Heart left ventricle (tissue), 16 donors: Measurements from ENCODE around the gene ALDH9A1. TPM values are rescaled to one million over a fixed set of nuclear protein-coding genes. Genes with fewer than 3 reads are reported as not detected.

Source experiments
- ATAC-seq, 4 donors: fragments of 200-7000 bp; cut with Tn5 transposase; one replicate each; pipeline ENCODE4 v1.9.1; 2020 to 2022; ENCODE audit warnings: moderate library complexity in 4 of 4, mild to moderate bottlenecking in 3 of 4, moderate number of reproducible peaks in 1 of 4
- DNase-seq, 5 donors: peaks; one replicate each; pipeline ENCODE4 v3.0.0-alpha.2; 2020
- H3K27ac ChIP-seq, 12 donors: fragments of 200-600 bp; sonication (generic) in 4 of 12; one replicate each; pipeline versions ENCODE4 v1.5.0 to v1.8.0; 2016 to 2022; ENCODE audit warnings: mild to moderate bottlenecking in 2 of 12
- H3K27me3 ChIP-seq, 9 donors: fragments of 200-600 bp; sonication (generic) in 2 of 9; one replicate each; pipeline versions ENCODE4 v1.5.1 to v1.8.0; 2016 to 2022; ENCODE audit warnings: mild to moderate bottlenecking in 3 of 9
- H3K36me3 ChIP-seq, 9 donors: fragments of 200-600 bp; sonication (generic) in 2 of 9; one replicate each; pipeline versions ENCODE4 v1.5.0 to v1.8.0; 2018 to 2022; ENCODE audit warnings: mild to moderate bottlenecking in 2 of 9
- H3K4me1 ChIP-seq, 12 donors: fragments of 200-600 bp; sonication (generic) in 4 of 12; one replicate each; pipeline versions ENCODE4 v1.5.0 to v1.8.0; 2016 to 2022; ENCODE audit warnings: mild to moderate bottlenecking in 3 of 12
- H3K4me3 ChIP-seq, 12 donors: fragments of 200-600 bp; sonication (generic) in 4 of 12; one replicate each; pipeline versions ENCODE4 v1.5.0 to v1.8.0; 2017 to 2022; ENCODE audit warnings: mild to moderate bottlenecking in 9 of 12, moderate library complexity in 4 of 12
- H3K9me3 ChIP-seq, 12 donors: fragments of 200-600 bp; sonication (generic) in 4 of 12; one replicate each; pipeline versions ENCODE4 v1.5.0 to v1.8.0; 2016 to 2022; ENCODE audit warnings: mild to moderate bottlenecking in 1 of 12
- POLR2A ChIP-seq, 2 donors: fragments of 450-650 bp; IDR thresholded peaks; one replicate each; pipeline ENCODE4 v1.6.1; 2017; ENCODE audit warnings: antibody characterized with exemption in 2 of 2, mild to moderate bottlenecking in 2 of 2, moderate library complexity in 2 of 2
- WGBS, 4 donors: extraction: QIAGEN DNeasy Blood & Tissue Kit in 2 of 4; methylation state at CpG; one replicate each; pipeline versions ENCODE4 v1.1.5 to v1.1.7; 2013 to 2018; 5-methylcytosine and 5-hydroxymethylcytosine counted together
- intact Hi-C, 10 donors: fragments of 100-400 bp; cut with DNase I; formaldehyde crosslinking; loops; one replicate each; pipeline versions ENCODE4 v1.11.1 to v1.14.2; 2022
- polyA plus RNA-seq, 2 donors: library from polyadenylated mRNA; stranded (reverse); fragments of 200-250 nt; gene quantifications; one replicate each; pipeline ENCODE4 v1.2.3, GENCODE V29; 2013
- total RNA-seq, 9 donors: library from RNA; depleted of rRNA in 2 of 9; stranded (reverse); fragments of >200 nt in 2 of 9; fragmentation: NEBNext Ultra II Directional in 3 of 9; extraction: Animal tissue kit (Norgen Biotek cat#: 25700) in 3 of 9; gene quantifications; one replicate each; pipeline versions ENCODE4 v1.1.0 to v1.2.4, GENCODE V29; 2016 to 2023
- TF ChIP-seq, protein P1 (sequence below), 12 donors: fragments of 200-600 bp; sonication (generic) in 4 of 12; IDR thresholded peaks; one replicate each; pipeline versions ENCODE4 v1.5.0 to v1.8.0; 2018 to 2022; ENCODE audit warnings: antibody characterized with exemption in 12 of 12, mild to moderate bottlenecking in 5 of 12
- donor health status: ischemic (EF 13 %, LVEDD 7.1; RV severe dilation, severe dysfunction).
- donor health status: healthy with polysubstance abuse.
- donor health status: DM: no; HTN: yes; CAD: no.
- donor health status: DM: no; HTN: no; CAD: no.
- donor health status: ischemic (EF 25% LVEDD 6.9; RV normal size, moderate dysfunction).
- donor health status: ischemic (EF 25% LVEDD 5.7; RV mildly dilated, moderate dysfunction).
- donor health status: healthy.
- donor health status: DM: yes; HTN: yes; CAD: no.
- donor health status: ischemic (EF 35%, LVEDD 5.7; RV mildly dilated, moderate dysfunction).
- donor health status: nonischemic (EF 11% LVEDD 7.7; RV severe dilation, severe dysfunction).
- donor health status: DM: yes; HTN: yes; CAD: no.
- donor health status: PGD.
- donor health status: ischemic (EF 29% LVEDD 5.4; RV normal size, mild dysfunction).
- donor health status: nonischemic (EF 23%, LVEDD 6.1; RV moderate dilation, normal function).

ALDH9A1 gene
- total and polyA plus RNA-seq, 11 donors = 21.6 to 77.0 (median 65.7) TPM

DNA sequence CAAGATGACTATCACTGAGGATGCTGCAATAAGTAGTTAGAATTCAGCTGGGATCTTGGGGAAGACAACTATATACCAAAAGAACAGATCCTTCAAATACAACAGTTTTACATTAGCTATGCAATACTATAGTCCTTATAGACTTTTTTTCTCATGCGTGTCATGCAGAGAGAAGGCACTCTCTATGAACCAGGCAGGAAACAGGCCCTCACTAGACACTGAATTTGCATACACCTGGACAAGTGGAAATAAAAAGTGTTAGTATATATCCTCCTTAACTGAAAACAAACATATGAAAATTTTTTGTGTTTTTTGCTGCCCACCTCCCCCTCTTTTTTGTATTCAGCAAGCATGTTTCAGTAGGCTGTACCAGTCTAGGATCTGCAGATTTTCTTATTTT is 40.4 kb upstream of the ALDH9A1 start:
- DNase-seq = no peak
- 90 to 97% (median 95%) methylated on average over 1 of the region's 1 CpG for WGBS, 4 donors
- Histone ChIP-seq H3K27me3 (no peaks in the 10 kb centered on the region), H3K27ac (no peak overlapping the region), H3K4me1 (peaks cover 0 to 12% (median 4%) of the 10 kb centered on the region in 12 donors), H3K36me3 (peaks cover 0 to 76% (median 61%) of the 10 kb centered on the region in 9 donors), H3K4me3 (no peak overlapping the region), H3K9me3 (peaks cover 0 to 7% (median 0%) of the 10 kb centered on the region in 12 donors)
- TF ChIP-seq, protein P1, sequence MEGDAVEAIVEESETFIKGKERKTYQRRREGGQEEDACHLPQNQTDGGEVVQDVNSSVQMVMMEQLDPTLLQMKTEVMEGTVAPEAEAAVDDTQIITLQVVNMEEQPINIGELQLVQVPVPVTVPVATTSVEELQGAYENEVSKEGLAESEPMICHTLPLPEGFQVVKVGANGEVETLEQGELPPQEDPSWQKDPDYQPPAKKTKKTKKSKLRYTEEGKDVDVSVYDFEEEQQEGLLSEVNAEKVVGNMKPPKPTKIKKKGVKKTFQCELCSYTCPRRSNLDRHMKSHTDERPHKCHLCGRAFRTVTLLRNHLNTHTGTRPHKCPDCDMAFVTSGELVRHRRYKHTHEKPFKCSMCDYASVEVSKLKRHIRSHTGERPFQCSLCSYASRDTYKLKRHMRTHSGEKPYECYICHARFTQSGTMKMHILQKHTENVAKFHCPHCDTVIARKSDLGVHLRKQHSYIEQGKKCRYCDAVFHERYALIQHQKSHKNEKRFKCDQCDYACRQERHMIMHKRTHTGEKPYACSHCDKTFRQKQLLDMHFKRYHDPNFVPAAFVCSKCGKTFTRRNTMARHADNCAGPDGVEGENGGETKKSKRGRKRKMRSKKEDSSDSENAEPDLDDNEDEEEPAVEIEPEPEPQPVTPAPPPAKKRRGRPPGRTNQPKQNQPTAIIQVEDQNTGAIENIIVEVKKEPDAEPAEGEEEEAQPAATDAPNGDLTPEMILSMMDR (IDR thresholded peaks at IDR 0.05) = no peak
- TF ChIP-seq POLR2A (IDR thresholded peaks at IDR 0.05) = no peak
- no peak for ATAC-seq
- intact Hi-C loops = no loop called here

DNA sequence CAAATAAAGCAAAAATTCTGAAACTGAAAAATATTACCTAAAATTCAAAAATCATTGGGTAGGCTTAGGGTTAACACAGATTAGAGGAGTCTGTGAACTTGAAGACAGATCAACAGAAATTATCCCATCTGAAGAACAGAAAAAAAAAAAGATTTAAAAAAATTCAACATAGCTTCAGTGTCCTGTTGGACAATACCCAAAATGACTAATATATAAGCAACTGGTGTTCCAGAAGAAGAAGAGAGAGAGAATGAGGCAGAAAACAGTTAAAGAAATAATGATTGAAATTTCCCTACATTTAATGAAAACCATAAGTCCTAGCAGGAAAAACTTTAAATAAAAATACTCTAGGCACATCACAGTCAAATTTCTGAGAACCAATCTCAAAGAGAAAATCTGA is 38.8 kb upstream of the ALDH9A1 start:
- peaks cover 0 to 7% (median 0%) of the 10 kb centered on the region in 12 donors for H3K9me3 ChIP-seq
- DNase-seq (no peak), ATAC-seq (no peak)
- H3K4me1 ChIP-seq = peaks cover 0 to 12% (median 4%) of the 10 kb centered on the region in 12 donors
- peaks cover 0 to 75% (median 58%) of the 10 kb centered on the region in 9 donors for H3K36me3 ChIP-seq
- TF ChIP-seq, protein P1 (IDR thresholded peaks at IDR 0.05) = no peak
- TF ChIP-seq POLR2A (IDR thresholded peaks at IDR 0.05) = no peak
- no peak overlapping the region for H3K4me3 ChIP-seq
- intact Hi-C loops = no loop called here
- H3K27ac ChIP-seq = no peak overlapping the region
- no peaks in the 10 kb centered on the region for H3K27me3 ChIP-seq

DNA sequence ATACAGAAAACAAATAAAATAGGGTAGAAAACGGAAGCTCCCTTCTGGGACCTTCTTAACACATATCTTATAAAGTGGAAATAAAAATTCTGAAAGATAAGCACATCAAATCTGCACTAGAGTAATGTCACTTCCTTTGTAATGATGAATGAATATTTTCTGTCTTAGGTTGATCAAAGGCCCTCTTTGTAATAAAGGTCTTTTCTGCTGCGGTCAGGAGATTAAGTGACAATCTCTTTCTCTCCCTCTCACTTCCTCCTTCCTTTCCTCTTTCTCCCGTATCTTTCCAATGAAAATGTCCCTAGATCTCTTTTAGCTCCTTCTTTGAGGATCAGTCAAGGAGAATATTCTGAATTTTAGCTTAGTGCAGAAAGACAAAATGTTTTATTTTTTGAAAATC is 36.5 kb upstream of the ALDH9A1 start:
- peaks cover 0 to 63% (median 45%) of the 10 kb centered on the region in 9 donors for H3K36me3 ChIP-seq
- H3K4me1 ChIP-seq = peaks cover 0 to 12% (median 4%) of the 10 kb centered on the region in 12 donors
- no peak overlapping the region for H3K27ac ChIP-seq
- intact Hi-C loops = no loop called here
- DNase-seq = no peak
- peaks cover 0 to 7% (median 0%) of the 10 kb centered on the region in 12 donors for H3K9me3 ChIP-seq
- 83 to 87% (median 85%) methylated on average over 3 of the region's 3 CpGs for WGBS, 4 donors
- no peak overlapping the region for H3K4me3 ChIP-seq
- TF ChIP-seq POLR2A (IDR thresholded peaks at IDR 0.05) = no peak
- TF ChIP-seq, protein P1 (IDR thresholded peaks at IDR 0.05) = no peak
- H3K27me3 ChIP-seq = no peaks in the 10 kb centered on the region
- ATAC-seq = no peak

DNA sequence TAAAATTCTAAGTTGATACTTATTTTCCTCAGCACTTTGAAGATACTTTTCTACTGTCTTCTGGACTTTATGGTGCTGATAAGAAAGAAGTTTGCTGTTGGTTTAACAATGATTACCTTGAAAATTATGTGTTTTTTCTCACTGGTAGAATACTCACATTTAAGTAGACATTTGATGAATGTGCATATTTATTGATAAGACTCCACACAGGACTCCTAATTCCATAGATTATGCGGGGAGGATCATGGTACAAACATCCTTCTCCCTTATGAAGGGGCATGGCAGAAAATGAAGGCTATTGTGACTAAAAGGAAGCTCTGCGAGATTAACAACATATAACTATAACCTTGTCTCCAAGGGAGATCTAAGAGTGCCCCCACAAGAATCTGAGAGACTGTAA is 28.5 kb upstream of the ALDH9A1 start:
- no peak for DNase-seq
- Histone ChIP-seq H3K4me3 (no peak overlapping the region), H3K27me3 (no peaks in the 10 kb centered on the region), H3K36me3 (peaks cover 0 to 55% (median 45%) of the 10 kb centered on the region in 9 donors), H3K9me3 (no peaks in the 10 kb centered on the region), H3K4me1 (no peaks in the 10 kb centered on the region), H3K27ac (no peak overlapping the region)
- no peak for TF ChIP-seq POLR2A (IDR thresholded peaks at IDR 0.05)
- TF ChIP-seq, protein P1 (IDR thresholded peaks at IDR 0.05) = no peak
- intact Hi-C loops = loop anchor here in 1 of 10 donors (10.0 kb wide), 1 partner anchor 168 kb away; no protein-coding TSS in a partner anchor
- no peak for ATAC-seq
- 94 to 99% (median 98%) methylated on average over 2 of the region's 2 CpGs for WGBS, 4 donors
